Ectodermal cell (in vitro differentiated cells): ENCODE results near the gene GPC5.

Experiments
- H3K27ac ChIP-seq: 2 replicates; pipeline ENCODE4 v1.7.0; 2013; ENCODE audit warnings: mild to moderate bottlenecking, low read depth, low read length; ENCODE audit not compliant: insufficient read depth, poor library complexity, severe bottlenecking
- H3K27me3 ChIP-seq: 2 replicates; pipeline ENCODE4 v1.7.0; 2013; ENCODE audit warnings: mild to moderate bottlenecking, low read length; ENCODE audit not compliant: insufficient read depth, control insufficient read depth, poor library complexity, severe bottlenecking
- H3K36me3 ChIP-seq: one replicate; pipeline ENCODE4 v1.7.0; 2013; ENCODE audit warnings: low read length; ENCODE audit not compliant: control insufficient read depth, insufficient read depth
- H3K4me1 ChIP-seq: one replicate; pipeline ENCODE4 v1.7.0; 2013; ENCODE audit warnings: low read length; ENCODE audit not compliant: control insufficient read depth, insufficient read depth
- H3K4me3 ChIP-seq: 2 replicates; pipeline ENCODE4 v1.7.0; 2013; ENCODE audit warnings: low read depth, low read length, control low read depth; ENCODE audit not compliant: insufficient read depth
- H3K9me3 ChIP-seq: 2 replicates; pipeline ENCODE4 v1.7.0; 2013; ENCODE audit warnings: mild to moderate bottlenecking, low read length, moderate library complexity; ENCODE audit not compliant: control insufficient read depth
- WGBS, 2 experiments: methylation state at CpG; one replicate each; pipeline ENCODE4 v1.1.7; 2013; ENCODE audit warnings: missing lambda C conversion rate in 2 of 2; 5-methylcytosine and 5-hydroxymethylcytosine counted together

The GPC5 gene

DNA sequence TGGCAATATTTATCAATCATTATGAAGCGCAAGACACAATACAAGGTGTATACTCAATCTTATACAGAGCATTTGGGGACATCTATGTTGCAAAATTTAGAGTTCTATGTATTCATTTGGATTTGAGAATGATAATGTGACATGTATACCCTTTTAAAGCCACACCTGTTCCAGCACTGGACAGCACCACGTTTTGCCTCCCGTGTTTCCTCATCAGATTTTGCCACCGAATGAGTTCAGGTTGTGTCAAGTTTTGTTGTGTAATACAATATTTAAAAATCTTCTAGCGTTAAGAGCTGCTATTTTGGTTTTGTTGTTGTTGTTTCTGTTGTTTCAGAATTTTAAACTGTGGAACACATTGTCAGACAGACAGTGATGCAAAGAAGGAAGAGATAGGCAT is 1259.9 kb downstream of the GPC5 start:
- 93 to 97% methylated on average over 2 to 5 of the region's 5 CpGs for whole genome bisulfite sequencing, 2 experiments
- Histone ChIP-seq H3K4me1 (no peaks in the 10 kb centered on the region), H3K27me3 (no peaks in the 10 kb centered on the region), H3K36me3 (no peaks in the 10 kb centered on the region), H3K9me3 (no peaks in the 10 kb centered on the region), H3K27ac (no peak overlapping the region), H3K4me3 (no peak overlapping the region)

DNA sequence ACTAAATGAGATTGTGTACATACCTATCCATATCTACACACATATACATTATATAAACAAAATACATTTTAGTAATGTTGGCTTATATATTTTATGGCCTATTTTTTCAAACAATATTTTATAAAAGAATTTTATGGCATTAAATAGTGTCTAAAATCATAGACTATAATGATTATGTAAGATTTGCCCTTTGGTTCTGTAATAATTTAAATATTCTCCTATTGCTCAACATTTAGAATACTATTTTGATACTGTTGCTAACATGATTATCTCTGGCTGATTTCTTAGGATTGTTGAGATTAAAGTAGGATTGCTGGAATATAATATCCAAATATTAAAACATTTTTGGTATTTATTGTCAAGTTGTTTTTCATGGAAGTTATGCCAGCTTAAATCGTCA is 1263.0 kb downstream of the GPC5 start:
- no peak overlapping the region for H3K27ac ChIP-seq
- H3K4me3 ChIP-seq, result no peak overlapping the region
- H3K9me3 ChIP-seq, result no peaks in the 10 kb centered on the region
- H3K36me3 ChIP-seq, result no peaks in the 10 kb centered on the region
- no peaks in the 10 kb centered on the region for H3K4me1 ChIP-seq
- H3K27me3 ChIP-seq, result no peaks in the 10 kb centered on the region
- 100% methylated on average over 1 of the region's 1 CpG; no CpG with 5 or more reads in 1 of the 2 experiments for WGBS, 2 experiments

DNA sequence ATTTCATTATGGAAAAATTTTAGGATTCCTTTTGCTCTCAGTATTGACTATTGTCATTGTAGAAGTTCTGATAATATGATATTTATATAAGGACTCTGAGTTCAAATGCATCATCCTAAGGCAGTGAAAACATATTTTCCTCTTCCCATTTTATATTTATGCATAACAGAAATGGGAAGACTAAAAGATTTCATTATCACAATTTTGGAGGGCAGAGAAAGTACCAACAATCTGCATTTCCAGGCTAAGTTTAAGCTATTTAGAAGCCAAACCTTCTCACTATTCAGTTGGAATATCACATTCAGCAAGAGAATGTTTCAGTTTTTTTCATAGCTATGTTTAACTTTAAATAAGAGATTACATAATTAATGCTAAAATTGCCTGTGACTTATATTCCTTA is 1269.7 kb downstream of the GPC5 start:
- Histone ChIP-seq H3K36me3 (no peaks in the 10 kb centered on the region), H3K9me3 (no peaks in the 10 kb centered on the region), H3K4me3 (no peak overlapping the region), H3K27ac (no peak overlapping the region), H3K4me1 (no peaks in the 10 kb centered on the region), H3K27me3 (no peaks in the 10 kb centered on the region)

DNA sequence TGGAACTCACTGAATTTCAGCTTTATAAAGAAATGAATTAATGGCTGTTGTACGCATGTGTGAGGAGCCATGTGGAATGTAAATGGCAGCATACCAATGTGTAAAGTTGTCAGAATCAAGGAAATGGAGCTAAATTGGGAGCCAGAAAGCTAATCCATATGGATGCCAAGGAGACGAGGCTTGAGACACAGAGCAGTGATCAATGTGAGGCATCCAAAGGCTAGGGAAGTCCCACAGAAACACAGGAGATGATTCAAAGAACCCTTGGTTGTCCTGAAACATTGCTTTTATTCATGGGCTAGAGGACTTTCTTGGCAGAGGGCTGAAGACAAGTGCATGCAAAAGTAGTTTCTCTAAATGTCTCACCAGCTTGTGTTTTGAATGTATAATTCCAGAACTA is 1271.7 kb downstream of the GPC5 start:
- Histone ChIP-seq H3K27ac (no peak overlapping the region), H3K4me1 (no peaks in the 10 kb centered on the region), H3K27me3 (no peaks in the 10 kb centered on the region), H3K9me3 (no peaks in the 10 kb centered on the region), H3K4me3 (no peak overlapping the region), H3K36me3 (no peaks in the 10 kb centered on the region)
- WGBS, 2 experiments, result 96% methylated on average over 2 of the region's 2 CpGs

DNA sequence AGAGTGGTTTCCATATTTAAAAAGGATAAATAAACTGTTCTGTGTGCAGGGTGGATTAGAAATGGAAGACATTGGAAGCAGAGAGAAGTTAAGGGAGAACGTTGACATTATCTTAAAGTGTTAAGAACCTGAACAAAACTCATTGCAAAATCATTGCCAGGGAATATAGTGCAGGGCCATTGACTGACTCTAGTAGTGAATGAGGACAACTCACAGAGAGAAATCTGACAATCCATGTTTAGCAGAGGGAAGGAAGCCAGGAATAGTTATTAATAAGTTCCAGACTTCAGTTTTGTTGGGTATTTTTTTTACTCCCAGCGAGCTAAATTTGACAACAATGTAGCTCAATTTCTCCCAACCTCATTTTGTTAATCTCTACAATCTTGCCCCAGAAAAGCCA is 1273.4 kb downstream of the GPC5 start:
- Histone ChIP-seq H3K4me3 (no peak overlapping the region), H3K9me3 (no peaks in the 10 kb centered on the region), H3K4me1 (no peaks in the 10 kb centered on the region), H3K27ac (no peak overlapping the region), H3K36me3 (no peaks in the 10 kb centered on the region), H3K27me3 (no peaks in the 10 kb centered on the region)
- 87 to 94% methylated on average over 2 of the region's 2 CpGs for WGBS, 2 experiments

DNA sequence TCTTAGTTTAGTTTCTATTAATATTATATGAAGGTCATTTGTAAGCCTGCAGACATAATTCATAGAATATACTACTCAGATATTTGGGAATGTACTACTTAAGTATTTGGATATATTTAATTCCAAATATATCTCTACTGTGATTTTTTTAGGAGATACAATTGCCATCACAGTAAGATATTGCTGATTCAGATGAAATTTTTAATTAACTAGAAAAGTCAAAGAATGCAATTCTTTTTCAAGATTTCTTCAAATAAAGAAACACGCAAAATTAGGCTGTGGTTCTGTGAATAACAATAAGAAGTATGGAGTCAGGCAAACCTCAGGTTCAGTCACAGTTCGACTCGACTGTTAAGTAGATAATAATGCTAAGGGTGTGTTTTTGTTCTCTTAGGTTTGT is 1277.8 kb downstream of the GPC5 start:
- H3K27ac ChIP-seq, result no peak overlapping the region
- H3K4me1 ChIP-seq, result no peaks in the 10 kb centered on the region
- no peaks in the 10 kb centered on the region for H3K9me3 ChIP-seq
- 91 to 95% methylated on average over 3 of the region's 3 CpGs for WGBS, 2 experiments
- no peak overlapping the region for H3K4me3 ChIP-seq
- H3K27me3 ChIP-seq, result no peaks in the 10 kb centered on the region
- no peaks in the 10 kb centered on the region for H3K36me3 ChIP-seq

DNA sequence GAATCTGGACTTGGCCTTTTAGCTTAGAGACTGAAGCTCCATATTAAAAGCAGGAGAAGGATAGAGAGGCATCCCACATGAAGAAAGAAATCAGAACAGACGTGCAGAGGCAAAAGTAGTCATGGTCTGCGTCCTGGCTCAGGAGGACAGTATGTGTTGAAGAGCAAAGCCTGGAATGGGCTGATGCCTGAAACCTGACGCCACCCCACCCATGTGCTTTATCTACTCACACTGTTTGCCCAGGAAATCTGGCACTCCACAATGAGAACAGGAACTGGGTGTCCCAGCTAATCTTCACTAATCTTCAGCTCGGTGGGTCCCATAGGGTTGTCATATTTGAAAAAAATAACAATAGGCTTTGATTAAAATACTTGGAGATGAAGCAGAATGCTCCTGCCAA is 1279.2 kb downstream of the GPC5 start:
- Histone ChIP-seq H3K36me3 (no peaks in the 10 kb centered on the region), H3K4me3 (no peak overlapping the region), H3K27me3 (no peaks in the 10 kb centered on the region), H3K9me3 (no peaks in the 10 kb centered on the region), H3K4me1 (no peaks in the 10 kb centered on the region), H3K27ac (no peak overlapping the region)
- WGBS, 2 experiments, result 71 to 80% methylated on average over 4 of the region's 4 CpGs

DNA sequence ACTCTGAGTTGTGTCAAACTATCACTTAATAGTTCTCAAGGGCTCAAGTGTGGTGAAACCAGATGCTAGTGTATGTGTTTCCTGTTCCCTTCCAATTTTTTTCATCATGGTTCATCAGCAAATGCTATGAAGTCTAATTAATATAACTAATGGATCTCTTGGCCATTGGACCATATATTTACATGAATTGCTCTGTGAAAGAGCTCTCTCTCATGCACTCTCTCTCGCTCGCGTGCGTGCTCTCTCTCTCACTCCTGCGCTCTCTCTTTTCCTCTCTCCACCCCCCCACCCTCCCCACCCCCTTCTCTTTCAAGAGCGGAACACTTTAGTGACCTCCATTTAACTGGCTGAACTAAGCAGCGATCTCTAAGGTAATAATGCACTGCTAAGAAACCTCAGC is 1281.2 kb downstream of the GPC5 start:
- H3K27ac ChIP-seq, result no peak overlapping the region
- WGBS, 2 experiments, result 96 to 98% methylated on average over 6 to 7 of the region's 7 CpGs

DNA sequence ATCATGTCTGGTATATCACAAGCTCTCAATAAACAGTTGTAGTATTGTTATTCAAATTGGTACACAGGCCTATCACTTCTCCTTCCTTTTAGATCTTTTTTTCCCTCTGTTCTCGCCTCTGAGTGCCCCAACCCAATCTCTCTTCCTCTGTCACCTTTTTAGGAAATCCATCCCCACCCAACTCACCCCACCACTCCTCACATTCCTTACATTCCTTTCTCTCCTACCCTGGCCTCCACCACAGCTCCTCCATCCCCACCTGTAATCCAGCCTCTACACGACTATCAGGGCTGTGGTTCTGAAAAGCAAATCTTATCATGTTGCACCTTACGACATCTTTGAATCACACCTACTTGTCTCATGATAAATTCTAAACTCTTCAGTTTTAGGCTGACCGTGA is 1282.8 kb downstream of the GPC5 start:
- no peaks in the 10 kb centered on the region for H3K4me1 ChIP-seq
- H3K36me3 ChIP-seq, result no peaks in the 10 kb centered on the region
- no peaks in the 10 kb centered on the region for H3K9me3 ChIP-seq
- no peaks in the 10 kb centered on the region for H3K27me3 ChIP-seq
- no peak overlapping the region for H3K27ac ChIP-seq
- WGBS, 2 experiments, result 90 to 93% methylated on average over 4 of the region's 4 CpGs
- no peak overlapping the region for H3K4me3 ChIP-seq

More for the DNA sequence above, 1281.2 kb downstream of the GPC5 start:
- Histone ChIP-seq H3K4me3 (no peak overlapping the region), H3K27me3 (no peaks in the 10 kb centered on the region), H3K36me3 (no peaks in the 10 kb centered on the region), H3K9me3 (no peaks in the 10 kb centered on the region), H3K4me1 (no peaks in the 10 kb centered on the region)

DNA sequence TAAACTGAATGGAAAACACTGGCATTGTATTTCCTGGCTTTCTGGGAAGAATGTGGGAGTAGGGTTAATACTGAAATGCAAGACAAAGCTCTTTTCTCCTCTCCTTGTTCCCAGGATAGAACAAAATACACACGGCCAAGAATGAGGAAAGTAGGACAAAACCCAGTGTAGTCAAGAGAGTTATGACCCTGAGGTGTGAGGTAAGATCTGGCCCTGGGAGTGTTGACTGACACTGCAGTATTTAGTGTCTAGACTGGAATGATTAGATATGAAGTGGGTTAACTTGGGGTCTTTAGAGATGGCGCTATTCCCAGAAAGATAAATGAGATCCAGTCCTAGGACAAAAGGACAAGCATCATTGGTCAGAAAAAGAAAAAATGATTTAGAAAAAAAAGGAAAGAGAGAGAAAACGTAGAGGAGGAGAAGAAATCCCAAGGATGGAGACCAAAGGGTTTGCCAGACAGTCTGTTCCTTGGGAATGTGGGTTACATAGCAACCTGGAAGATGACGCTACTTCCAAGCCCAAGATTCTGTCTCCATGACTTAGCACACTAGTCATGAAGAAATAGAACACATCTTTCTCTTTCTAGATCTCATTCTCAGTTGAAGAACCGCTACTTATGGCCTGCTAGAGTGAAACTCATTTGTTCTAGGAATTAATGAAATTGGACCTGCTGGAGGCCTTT is 1284.6 kb downstream of the GPC5 start:
- Histone ChIP-seq H3K9me3 (no peaks in the 10 kb centered on the region), H3K36me3 (no peaks in the 10 kb centered on the region), H3K27ac (no peak overlapping the region), H3K4me3 (no peak overlapping the region), H3K4me1 (no peaks in the 10 kb centered on the region), H3K27me3 (no peaks in the 10 kb centered on the region)
- WGBS, 2 experiments, result 94 to 95% methylated on average over 5 of the region's 5 CpGs

DNA sequence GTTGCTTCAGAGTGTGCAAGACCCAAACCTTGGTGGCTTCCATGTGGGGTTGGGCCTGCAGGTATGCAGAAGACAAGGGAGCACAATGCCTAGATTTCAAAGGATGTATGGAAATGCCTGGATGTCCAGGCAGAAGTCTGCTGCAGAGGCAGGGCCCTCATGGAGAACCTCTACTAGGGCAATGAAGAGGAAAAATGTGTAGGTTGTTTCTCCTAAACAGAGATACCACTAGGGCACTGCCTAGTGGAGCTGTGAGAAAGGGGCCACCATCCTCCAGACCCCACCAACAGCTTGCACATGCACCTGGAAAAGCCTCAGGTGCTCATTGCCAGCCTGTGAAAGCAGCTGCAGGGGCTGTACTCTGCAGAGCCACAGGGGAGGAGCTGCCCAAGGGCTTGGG is 1295.6 kb downstream of the GPC5 start:
- H3K4me3 ChIP-seq, result no peak overlapping the region
- H3K27me3 ChIP-seq, result no peaks in the 10 kb centered on the region
- no peaks in the 10 kb centered on the region for H3K9me3 ChIP-seq
- no peak overlapping the region for H3K27ac ChIP-seq
- H3K36me3 ChIP-seq, result no peaks in the 10 kb centered on the region
- H3K4me1 ChIP-seq, result no peaks in the 10 kb centered on the region
